SJSA1 (cell line): ENCODE results near the gene C9orf50. TPM values are rescaled to one million over a fixed set of nuclear protein-coding genes. Genes with fewer than 3 reads are reported as not detected.

ENCODE experiments used
- DNase-seq, 2 experiments: peaks; one replicate each; pipeline ENCODE4 v3.0.0-alpha.2; 2015 to 2020; ENCODE audit warnings: low spot score in 2 of 2, low read depth in 1 of 2
- H3K27ac ChIP-seq: fragments of 250-450 bp; sonication (Bioruptor Pico); 2 replicates; pipeline ENCODE4 v1.5.1; 2020; ENCODE audit warnings: mild to moderate bottlenecking, moderate library complexity
- H3K27me3 ChIP-seq: fragments of 250-450 bp; sonication (Bioruptor Pico); replicated peaks from 2 replicates; pipeline ENCODE4 v1.5.1; 2020; ENCODE audit warnings: mild to moderate bottlenecking, moderate library complexity
- H3K36me3 ChIP-seq: fragments of 250-450 bp; sonication (Bioruptor Pico); 2 replicates; pipeline ENCODE4 v1.5.1; 2020; ENCODE audit warnings: mild to moderate bottlenecking
- H3K4me1 ChIP-seq: fragments of 250-450 bp; sonication (Bioruptor Pico); replicated peaks from 2 replicates; pipeline ENCODE4 v1.6.1; 2021; ENCODE audit warnings: mild to moderate bottlenecking
- H3K4me3 ChIP-seq: fragments of 250-450 bp; sonication (Bioruptor Pico); 2 replicates; pipeline ENCODE4 v1.5.1; 2020; ENCODE audit warnings: mild to moderate bottlenecking
- H3K9me3 ChIP-seq: fragments of 250-450 bp; sonication (Bioruptor Pico); replicated peaks from 2 replicates; pipeline ENCODE4 v1.5.1; 2020; ENCODE audit warnings: mild to moderate bottlenecking
- total RNA-seq: library from RNA; depleted of rRNA; stranded (reverse); fragments of >200 nt; shearing (Covaris generic); gene quantifications from 2 replicates; pipeline ENCODE4 v1.2.3, GENCODE V29; 2014

The C9orf50 gene
- total RNA-seq, 1 experiment from 2014 or later, result not detected

DNA sequence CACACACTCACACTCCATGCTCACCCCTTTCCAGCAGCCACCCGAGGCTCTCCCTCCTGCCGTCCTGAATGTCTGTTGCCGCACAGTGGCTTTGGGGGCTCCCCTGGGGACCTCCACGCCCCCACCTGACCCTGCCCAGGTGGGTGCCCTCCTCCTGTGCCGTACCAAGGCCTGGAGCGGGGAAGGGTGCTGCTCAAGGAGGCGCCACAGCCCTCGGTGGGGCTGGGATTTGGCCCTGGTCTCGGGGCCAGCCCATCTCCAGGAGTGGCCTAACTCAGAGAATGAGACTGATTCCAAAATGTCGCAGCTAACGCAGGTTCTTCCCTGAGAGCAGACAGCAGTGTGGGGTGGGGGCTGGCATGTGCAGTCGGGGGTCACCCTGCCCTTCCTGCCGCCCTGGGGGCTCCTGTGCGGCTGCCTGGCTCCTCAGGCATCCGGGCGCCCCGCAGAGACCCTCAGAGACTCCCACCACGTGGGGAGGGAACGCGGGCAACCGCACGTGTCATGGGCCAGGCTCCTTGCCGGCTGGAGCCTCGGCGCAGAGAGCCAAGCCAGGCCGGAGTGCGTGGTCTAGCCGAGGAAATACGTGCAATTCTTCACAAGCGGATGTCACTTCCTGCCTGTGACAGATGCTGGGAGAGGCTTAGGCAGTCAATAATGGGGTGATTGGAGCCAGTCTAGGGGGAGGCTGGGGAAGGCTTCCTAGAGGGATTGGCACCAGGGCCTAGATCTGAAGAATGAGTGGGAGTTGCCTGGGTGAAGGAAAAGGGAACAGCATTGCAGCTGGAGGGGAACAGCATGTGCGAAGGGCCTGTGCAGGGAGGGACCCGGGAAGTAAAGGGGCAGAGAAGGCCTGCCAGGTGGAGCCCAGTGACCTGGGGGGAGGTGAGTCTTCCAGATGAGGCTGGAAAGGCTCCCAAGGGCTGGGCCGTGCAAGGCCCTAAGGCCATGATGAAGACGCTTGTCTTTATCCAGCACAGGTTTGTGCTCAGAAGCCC lies 44.1 kb downstream of the C9orf50 start:
- H3K9me3 ChIP-seq, result no peaks in the 10 kb centered on the region
- H3K4me1 ChIP-seq, result peaks cover 18% of the 10 kb centered on the region
- H3K36me3 ChIP-seq, result no peaks in the 10 kb centered on the region
- no peaks in the 10 kb centered on the region for H3K27me3 ChIP-seq
- no peak overlapping the region for H3K4me3 ChIP-seq
- peak overlapping the region; percentile 57 for H3K27ac ChIP-seq
- DNase-seq, result no peak

DNA sequence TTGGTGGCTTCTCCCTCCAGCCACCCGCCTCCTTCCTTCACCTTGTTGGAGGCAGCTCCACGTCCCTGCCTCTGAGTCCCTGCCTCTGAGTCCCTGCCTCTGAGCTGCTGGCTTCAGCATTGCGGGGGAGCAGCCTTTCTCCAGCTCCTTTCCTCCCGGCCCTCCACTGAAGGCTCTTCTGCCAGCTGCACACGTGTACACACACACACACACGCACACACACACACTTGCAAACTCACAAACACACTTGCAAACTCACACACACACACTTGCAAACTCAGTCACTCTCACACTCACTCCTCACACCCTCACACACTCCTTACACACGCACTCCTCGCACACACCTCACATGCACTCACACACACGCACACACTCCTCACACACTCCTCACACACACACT lies 45.1 kb downstream of the C9orf50 start:
- no peak for DNase-seq
- Histone ChIP-seq H3K36me3 (no peaks in the 10 kb centered on the region), H3K9me3 (no peaks in the 10 kb centered on the region), H3K4me3 (no peak overlapping the region), H3K4me1 (peaks cover 23% of the 10 kb centered on the region), H3K27me3 (no peaks in the 10 kb centered on the region), H3K27ac (no peak overlapping the region)

DNA sequence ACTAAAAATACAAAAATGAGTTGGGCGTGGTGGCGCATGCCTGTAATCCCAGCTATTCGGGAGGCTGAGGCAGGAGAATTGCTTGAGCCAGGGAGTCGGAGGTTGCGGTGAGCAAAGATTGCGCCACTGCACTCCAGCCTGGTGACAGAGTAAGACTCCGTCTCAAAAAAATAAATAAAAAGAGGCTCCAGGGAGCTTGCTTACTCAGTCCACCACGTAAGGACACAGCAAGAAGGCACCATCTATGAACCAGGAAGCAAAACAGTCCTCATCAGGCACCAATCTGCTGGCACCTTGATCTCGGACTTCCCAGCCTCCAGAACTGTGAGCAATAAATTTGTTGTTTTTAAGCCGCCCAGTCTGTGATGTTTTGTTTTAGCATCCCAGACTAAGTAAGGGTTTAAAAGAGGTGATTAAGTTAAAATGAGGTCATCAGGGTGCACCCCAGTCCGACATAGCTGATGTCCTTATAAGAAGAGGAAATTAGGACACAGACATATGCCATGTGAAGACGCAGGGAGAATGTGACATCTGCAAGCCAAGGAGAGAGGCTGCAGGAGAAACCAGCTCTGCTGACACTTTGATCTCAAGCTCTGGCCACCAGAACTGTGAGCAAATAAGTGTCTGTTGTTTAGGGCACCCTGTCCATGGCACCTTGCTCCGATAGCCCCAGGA lies 45.9 kb downstream of the C9orf50 start:
- H3K36me3 ChIP-seq, result no peaks in the 10 kb centered on the region
- no peak overlapping the region for H3K4me3 ChIP-seq
- H3K27ac ChIP-seq, result no peak overlapping the region
- peaks cover 31% of the 10 kb centered on the region for H3K4me1 ChIP-seq
- H3K27me3 ChIP-seq, result no peaks in the 10 kb centered on the region
- DNase-seq, result no peak
- H3K9me3 ChIP-seq, result no peaks in the 10 kb centered on the region

DNA sequence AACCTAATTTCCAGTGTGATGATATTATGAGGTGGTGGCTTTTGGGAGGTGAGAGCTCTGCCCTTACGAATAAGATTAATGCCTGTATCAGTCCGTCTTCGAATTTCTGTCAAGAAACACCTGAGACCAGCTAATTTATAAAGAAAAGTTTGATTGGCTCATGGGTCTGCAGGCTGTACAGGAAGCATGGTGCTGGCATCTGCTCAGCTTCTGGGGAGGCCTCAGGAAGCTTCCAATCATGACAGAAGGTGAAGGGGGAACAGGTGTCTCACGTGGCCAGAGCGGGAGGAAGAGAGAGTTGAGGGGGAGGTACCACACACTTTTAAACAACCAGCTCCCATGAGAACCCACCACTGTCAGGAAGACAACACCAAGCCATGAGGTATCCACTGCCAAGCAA lies 46.9 kb downstream of the C9orf50 start:
- no peak for DNase-seq
- Histone ChIP-seq H3K36me3 (no peaks in the 10 kb centered on the region), H3K4me3 (no peak overlapping the region), H3K9me3 (no peaks in the 10 kb centered on the region), H3K4me1 (peaks cover 39% of the 10 kb centered on the region), H3K27ac (no peak overlapping the region), H3K27me3 (no peaks in the 10 kb centered on the region)

DNA sequence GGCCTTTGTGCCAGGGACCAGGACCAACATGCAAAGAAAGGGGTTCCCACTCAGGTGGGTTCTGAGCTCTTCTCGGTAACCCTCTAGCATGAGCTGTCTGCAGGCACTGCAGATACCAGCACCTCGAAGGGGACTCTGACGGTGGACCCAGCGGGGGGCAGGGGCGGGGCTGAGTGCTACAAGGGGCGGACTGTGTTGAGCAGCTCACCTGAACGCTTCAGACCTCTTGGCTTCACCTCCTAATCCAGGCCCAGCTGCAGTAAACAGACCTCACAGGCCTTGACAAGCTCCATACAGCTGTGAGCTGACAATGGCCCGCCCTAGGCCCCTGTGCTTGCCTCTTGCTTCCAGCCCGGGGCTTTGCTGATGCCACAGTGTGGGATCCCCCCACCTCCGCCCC lies 48.4 kb downstream of the C9orf50 start:
- DNase-seq, result no peak
- no peaks in the 10 kb centered on the region for H3K36me3 ChIP-seq
- no peak overlapping the region for H3K27ac ChIP-seq
- no peak overlapping the region for H3K4me3 ChIP-seq
- no peaks in the 10 kb centered on the region for H3K27me3 ChIP-seq
- peaks cover 47% of the 10 kb centered on the region for H3K4me1 ChIP-seq
- H3K9me3 ChIP-seq, result no peaks in the 10 kb centered on the region

DNA sequence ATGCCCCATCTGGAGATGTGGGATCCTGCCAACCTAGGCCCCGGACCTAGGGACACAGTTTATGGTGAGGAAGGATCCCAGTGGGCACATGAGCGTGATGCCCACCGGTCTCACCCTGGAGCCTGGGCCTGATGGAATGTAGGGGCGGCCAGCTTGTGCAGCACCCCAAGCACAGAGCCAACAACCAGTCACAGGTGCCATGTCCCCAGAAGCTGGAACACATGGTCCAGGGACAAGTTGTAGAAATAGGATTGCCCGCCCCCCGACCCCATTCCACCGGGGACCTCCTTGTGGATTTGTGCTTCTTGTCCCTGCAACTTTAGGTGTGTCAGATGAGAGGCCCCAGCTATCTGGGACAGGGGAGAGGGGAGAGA lies 48.9 kb downstream of the C9orf50 start:
- no peaks in the 10 kb centered on the region for H3K27me3 ChIP-seq
- no peak for DNase-seq
- no peak overlapping the region for H3K4me3 ChIP-seq
- no peak overlapping the region for H3K27ac ChIP-seq
- no peaks in the 10 kb centered on the region for H3K36me3 ChIP-seq
- no peaks in the 10 kb centered on the region for H3K9me3 ChIP-seq
- peaks cover 45% of the 10 kb centered on the region for H3K4me1 ChIP-seq

DNA sequence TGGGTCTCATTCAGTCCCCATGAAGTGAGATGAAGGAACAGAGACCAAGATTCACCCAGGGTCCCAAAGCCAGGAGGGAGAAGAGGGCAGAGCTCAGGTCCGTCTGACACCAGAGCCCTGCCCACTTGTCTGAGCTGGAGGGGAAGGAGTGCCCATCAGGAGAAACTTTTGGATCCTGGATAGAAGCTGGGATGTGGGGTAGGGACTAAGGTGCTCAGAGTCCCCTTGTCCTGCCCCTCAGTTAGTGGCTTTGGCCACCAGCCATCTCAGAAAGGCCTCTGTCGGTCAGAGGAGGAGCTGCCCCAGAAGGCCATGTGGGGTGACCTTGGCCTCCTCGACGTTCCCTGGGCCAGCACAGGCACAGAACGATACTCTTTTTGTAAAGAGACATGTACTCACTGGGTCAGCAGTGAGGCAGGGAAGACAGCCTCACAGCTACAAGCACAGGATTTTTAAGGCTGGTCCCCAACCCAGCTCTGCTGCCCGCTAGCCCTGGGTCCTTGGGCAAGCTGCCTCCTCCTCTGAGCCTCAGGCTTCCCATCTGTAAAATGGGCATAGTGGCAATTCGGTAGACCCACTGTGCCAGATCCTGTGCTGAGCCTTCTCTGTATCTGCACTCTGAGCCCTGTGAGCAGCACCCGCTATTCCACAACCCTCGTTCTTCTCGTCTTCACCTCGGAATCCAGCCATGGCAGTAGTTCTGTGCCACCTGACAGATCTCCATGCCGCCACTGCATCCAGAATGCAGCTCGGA lies 49.4 kb downstream of the C9orf50 start:
- Histone ChIP-seq H3K9me3 (no peaks in the 10 kb centered on the region), H3K4me1 (peaks cover 39% of the 10 kb centered on the region), H3K36me3 (no peaks in the 10 kb centered on the region), H3K27me3 (no peaks in the 10 kb centered on the region), H3K4me3 (no peak overlapping the region), H3K27ac (peak overlapping the region; percentile 82)
- no peak for DNase-seq

DNA sequence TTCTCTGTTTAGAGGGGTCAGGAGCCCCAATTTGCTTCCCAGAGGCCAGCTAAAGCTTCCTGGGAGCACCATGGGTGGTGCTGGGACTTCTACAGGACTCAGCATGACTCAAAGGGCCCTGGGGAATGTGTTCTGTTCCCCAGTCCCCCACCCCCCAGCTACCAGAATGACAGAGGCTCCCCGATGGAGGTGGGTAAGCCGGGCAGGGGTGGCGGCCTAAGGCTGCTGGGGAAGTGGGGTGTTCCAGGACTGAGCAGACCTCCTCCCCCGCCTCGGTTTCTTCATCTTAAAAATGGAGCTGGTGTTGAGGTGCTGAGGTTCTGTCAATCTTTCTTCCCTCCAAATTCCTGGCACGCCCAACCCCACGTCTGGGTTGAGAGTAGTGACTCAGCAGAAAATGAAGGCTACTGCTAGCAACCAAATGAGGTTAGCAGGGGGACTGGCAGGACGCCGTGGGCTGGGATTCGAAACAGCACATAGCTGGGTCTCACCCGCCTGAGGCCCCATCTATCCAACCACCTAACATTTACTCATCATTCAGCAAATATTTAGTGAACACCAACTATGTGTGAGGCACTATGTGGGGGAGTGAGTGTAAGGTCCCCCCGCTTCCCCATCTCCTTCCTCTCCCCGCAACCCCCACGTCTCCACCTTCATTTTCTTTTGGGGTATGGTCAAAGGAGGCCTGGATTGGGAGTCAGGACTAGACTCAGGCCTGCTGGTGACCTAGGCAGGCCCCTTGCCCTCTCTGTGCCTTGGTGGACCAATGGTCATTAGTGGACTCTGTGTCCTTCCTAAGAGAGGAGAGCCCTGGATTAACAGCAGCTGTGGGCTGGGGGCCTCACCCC lies 50.2 kb downstream of the C9orf50 start:
- peak; percentile 82 to 83 for DNase-seq
- H3K27ac ChIP-seq, result peak overlapping the region; percentile 82
- no peaks in the 10 kb centered on the region for H3K36me3 ChIP-seq
- peaks cover 37% of the 10 kb centered on the region for H3K4me1 ChIP-seq
- no peaks in the 10 kb centered on the region for H3K9me3 ChIP-seq
- H3K4me3 ChIP-seq, result no peak overlapping the region
- no peaks in the 10 kb centered on the region for H3K27me3 ChIP-seq

DNA sequence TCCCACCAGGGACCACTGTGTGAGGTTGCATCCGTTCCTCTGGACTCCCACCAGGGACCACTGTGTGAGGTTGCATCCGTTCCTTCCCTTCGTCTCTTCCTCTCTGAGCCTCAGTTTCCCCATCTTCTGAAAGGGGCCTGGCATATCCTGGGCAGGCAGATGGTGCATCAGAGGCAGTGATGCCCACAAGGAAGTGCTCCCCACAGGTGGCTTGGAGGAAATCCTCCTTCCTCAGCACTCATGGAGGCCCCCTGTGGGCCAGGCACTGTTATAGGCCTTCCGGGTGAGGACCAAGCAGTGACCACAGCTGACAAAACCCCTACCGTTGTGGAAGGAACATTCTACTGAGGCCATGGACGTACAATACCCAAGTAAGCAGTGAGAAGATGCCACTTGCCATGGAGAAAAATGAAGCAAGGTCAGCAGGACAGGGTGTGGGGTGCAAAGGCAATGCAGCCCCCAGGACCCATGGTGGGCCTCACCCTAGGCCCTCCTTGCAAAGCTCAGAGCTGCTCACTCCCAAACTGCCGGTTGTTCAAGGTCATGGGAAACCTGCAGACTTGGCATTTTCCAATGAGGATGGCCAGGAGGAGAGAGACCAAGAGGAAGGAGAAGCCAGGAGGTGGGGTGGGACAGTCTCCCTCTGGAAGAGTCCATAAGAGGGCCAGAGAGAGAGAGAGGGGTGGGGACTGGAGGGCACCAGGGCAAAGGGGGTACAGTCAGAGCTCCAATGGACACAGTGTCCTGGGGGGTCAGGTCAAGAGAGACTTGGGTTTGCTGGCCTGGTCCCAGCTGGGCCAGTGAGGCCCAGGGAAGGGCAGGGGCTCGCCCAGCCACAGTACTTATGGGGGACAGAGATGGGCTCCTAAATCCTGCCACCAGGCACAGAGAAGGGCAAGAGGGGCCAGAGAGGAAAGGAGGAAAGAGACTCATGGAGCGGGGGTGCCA lies 51.1 kb downstream of the C9orf50 start:
- Histone ChIP-seq H3K4me3 (no peak overlapping the region), H3K27me3 (no peaks in the 10 kb centered on the region), H3K4me1 (peaks cover 29% of the 10 kb centered on the region), H3K27ac (peak overlapping the region; percentile 82), H3K9me3 (no peaks in the 10 kb centered on the region), H3K36me3 (no peaks in the 10 kb centered on the region)
- DNase-seq, result no peak

DNA sequence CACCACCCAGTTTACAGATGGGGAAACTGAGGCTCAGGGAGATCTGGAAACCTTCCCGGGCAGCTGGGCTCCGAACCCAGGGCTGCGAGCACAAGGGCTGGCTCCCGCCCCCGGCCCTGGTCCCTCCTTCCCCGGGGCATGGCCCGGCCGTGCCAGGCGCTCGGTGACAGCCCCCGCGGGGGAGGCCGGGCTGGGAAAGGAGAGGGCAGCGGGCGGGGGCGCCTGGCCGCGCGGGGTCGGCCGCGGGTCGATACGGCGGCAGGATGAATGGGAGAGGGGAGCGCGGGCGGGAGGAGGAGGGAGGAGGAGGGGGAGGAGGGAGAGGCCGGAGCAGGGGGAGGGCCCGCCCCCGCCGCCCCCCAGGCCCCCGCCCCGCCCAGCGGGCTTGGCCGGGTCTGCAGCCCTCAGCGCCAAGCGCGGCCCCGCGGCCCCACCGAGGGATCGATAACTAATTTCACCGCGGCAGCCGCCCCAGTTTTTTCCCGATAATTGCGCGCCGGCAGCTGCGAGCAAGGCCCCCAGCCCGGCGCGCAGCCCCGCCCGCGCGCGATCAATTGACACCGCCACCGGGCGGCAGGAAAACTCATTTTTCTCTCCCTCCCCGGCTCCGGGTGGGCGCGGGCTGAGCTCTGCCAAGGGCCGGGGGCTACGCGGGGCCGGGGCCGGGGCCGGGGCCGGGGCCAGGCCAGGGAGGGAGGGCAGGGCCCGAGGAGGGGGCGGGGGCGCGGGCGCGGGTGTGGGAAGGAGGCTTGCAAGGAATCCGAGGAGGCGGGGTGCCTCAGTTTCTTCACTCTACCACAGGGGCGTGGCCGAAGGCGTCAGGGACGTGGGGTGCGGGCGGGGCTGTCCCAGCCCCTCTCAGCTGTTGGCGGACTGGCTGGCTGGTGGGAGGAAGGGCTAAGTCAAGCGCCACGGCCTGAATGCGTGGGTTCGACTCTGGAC lies 52.1 kb downstream of the C9orf50 start:
- H3K27ac ChIP-seq, result no peak overlapping the region
- DNase-seq, result no peak
- H3K36me3 ChIP-seq, result no peaks in the 10 kb centered on the region

DNA sequence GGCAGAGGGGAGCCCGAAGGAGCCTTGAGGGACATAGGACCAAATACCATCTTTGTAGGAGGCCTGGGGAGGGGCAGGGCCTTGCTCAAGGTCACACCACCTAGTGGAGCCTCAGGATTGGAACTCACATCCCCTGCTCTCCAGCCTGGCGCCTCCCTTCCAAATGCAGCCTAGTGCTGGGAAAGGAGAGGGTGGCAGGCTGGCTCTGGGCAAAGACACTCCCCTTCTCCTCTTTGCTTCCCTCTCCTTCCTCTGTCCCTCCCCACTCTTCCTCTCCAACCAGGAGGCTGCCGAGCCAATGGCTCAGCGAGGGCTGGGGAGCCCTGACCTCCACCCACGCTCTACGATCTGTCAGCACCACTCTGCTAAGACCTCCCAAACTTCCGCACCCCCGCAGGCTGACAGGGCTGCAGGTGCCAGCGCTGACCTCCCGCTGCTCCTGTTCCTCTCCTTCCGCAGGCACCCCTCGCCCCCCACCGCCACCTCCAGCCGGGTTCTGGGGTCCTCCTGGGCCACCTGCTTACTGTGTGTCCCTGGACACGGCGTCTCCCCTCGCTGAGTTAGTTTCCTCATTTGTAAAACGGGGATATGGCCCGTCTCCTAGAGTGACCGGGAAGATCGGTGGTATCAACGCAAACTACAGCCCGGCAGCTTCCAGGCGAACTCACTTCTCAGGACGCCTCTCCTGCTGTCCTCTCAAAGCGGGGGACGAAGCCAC lies 52.9 kb downstream of the C9orf50 start:
- Histone ChIP-seq H3K36me3 (no peaks in the 10 kb centered on the region), H3K27ac (no peak overlapping the region), H3K9me3 (no peaks in the 10 kb centered on the region), H3K4me1 (peaks cover 29% of the 10 kb centered on the region), H3K4me3 (peak overlapping the region; percentile 32), H3K27me3 (no peaks in the 10 kb centered on the region)
- peak in 1 of 2 experiments; percentile 26 for DNase-seq

More for the DNA sequence above, 52.1 kb downstream of the C9orf50 start:
- Histone ChIP-seq H3K4me1 (peaks cover 29% of the 10 kb centered on the region), H3K27me3 (no peaks in the 10 kb centered on the region), H3K9me3 (no peaks in the 10 kb centered on the region), H3K4me3 (peak overlapping the region; percentile 32)
